Kidney epithelial cell (primary cell): ENCODE measurements around the gene LDB3. TPM values are rescaled to one million over a fixed set of nuclear protein-coding genes. Genes with fewer than 3 reads are reported as not detected.

Experiments used
- DNase-seq: peaks from one replicate; pipeline ENCODE4 v3.0.0-alpha.2; 2010; ENCODE audit warnings: low read depth
- H3K27me3 ChIP-seq: 2 replicates; pipeline ENCODE4 v1.6.0; 2011; ENCODE audit warnings: low read length; ENCODE audit not compliant: control insufficient read depth, insufficient read depth
- H3K36me3 ChIP-seq: 2 replicates; pipeline ENCODE4 v1.5.1; 2011; ENCODE audit warnings: low read length; ENCODE audit not compliant: control insufficient read depth, insufficient read depth
- H3K4me3 ChIP-seq: 2 replicates; pipeline ENCODE4 v1.5.1; 2011; ENCODE audit warnings: low read depth, mild to moderate bottlenecking, control low read depth, low read length
- CTCF ChIP-seq: IDR thresholded peaks from 2 replicates; pipeline ENCODE4 v1.5.1; 2011; ENCODE audit warnings: mild to moderate bottlenecking, moderate library complexity, low read length, control low read depth, inconsistent platforms; ENCODE audit not compliant: insufficient read depth, poor library complexity, severe bottlenecking
- total RNA-seq: library from RNA; depleted of rRNA; stranded (reverse); fragments of >200 nt; gene quantifications from 2 replicates; pipeline ENCODE4 v1.2.3, GENCODE V29; 2015

LDB3 gene
- total RNA-seq, 1 donor from 2014 or later, result 0.17 TPM

GRCh38 chr10:86768412-86769062, 100.2 kb downstream of the LDB3 start:
- no peak overlapping the region for H3K4me3 ChIP-seq
- no peaks in the 10 kb centered on the region for H3K36me3 ChIP-seq
- TF ChIP-seq CTCF, result no peak
- no peaks in the 10 kb centered on the region for H3K27me3 ChIP-seq
- DNase-seq, result no peak

- Histone ChIP-seq H3K4me3 (no peak overlapping the region), H3K27me3 (no peaks in the 10 kb centered on the region), H3K36me3 (no peaks in the 10 kb centered on the region)
- DNase-seq, result no peak
- no peak for TF ChIP-seq CTCF
Measured at GRCh38 chr10:86769991-86770390, 101.7 kb downstream of the LDB3 start.

GRCh38 chr10:86770412-86770960, 102.2 kb downstream of the LDB3 start:
- no peak for TF ChIP-seq CTCF
- DNase-seq, result no peak
- Histone ChIP-seq H3K4me3 (no peak overlapping the region), H3K36me3 (no peaks in the 10 kb centered on the region), H3K27me3 (no peaks in the 10 kb centered on the region)

GRCh38 chr10:86773498-86773897, 105.2 kb downstream of the LDB3 start:
- no peak for TF ChIP-seq CTCF
- H3K27me3 ChIP-seq, result no peaks in the 10 kb centered on the region
- H3K36me3 ChIP-seq, result no peaks in the 10 kb centered on the region
- no peak overlapping the region for H3K4me3 ChIP-seq
- DNase-seq, result no peak

GRCh38 chr10:86775056-86775869, 107.0 kb downstream of the LDB3 start:
- Histone ChIP-seq H3K4me3 (no peak overlapping the region), H3K36me3 (no peaks in the 10 kb centered on the region), H3K27me3 (no peaks in the 10 kb centered on the region)
- no peak for TF ChIP-seq CTCF
- no peak for DNase-seq
